H1 (cell line): Measurements from ENCODE around the gene PLEKHA4. TPM values are rescaled to one million over a fixed set of nuclear protein-coding genes. Genes with fewer than 3 reads are reported as not detected.

Experiments
- CTCF ChIA-PET: fragments of 300-600 bp; sonication (Branson Sonifier 250); formaldehyde crosslinking; loops from one replicate; lab custom pipeline; 2021; ENCODE audit not compliant: partially characterized antibody; lab: Charles Lee
- POLR2A ChIA-PET: fragments of 300-600 bp; sonication (Branson Sonifier 250); formaldehyde crosslinking; loops from one replicate; lab custom pipeline; 2021; ENCODE audit warnings: inconsistent platforms; ENCODE audit not compliant: partially characterized antibody; lab: Charles Lee
- DNase-seq, 2 experiments: peaks; one replicate each; pipeline versions ENCODE4 v3.0.0 to v3.0.0-alpha.2; 2010 to 2022; ENCODE audit warnings: low spot score in 2 of 2, low read depth in 1 of 2, mixed read lengths in 1 of 2
- FAIRE-seq: peaks from 2 replicates; lab custom pipeline; 2011; peaks lifted over from hg19 to GRCh38; lab: Jason Lieb, UNC
- H2AFZ ChIP-seq: 2 replicates; pipeline ENCODE4 v1.8.1; 2012; ENCODE audit warnings: low read length, inconsistent platforms
- H2AK5ac ChIP-seq: 2 replicates; pipeline ENCODE4 v1.6.1; 2013; ENCODE audit warnings: low read depth, low read length
- H2BK120ac ChIP-seq: replicated peaks from 2 replicates; pipeline ENCODE3; 2013; ENCODE audit warnings: low read depth, low read length, inconsistent platforms
- H2BK12ac ChIP-seq: 2 replicates; pipeline ENCODE4 v1.6.1; 2013; ENCODE audit warnings: low read depth, low read length
- H2BK15ac ChIP-seq: 2 replicates; pipeline ENCODE4 v1.6.1; 2013; ENCODE audit warnings: low read length
- H2BK20ac ChIP-seq: 2 replicates; pipeline ENCODE4 v1.6.1; 2013; ENCODE audit warnings: low read length
- H2BK5ac ChIP-seq: 2 replicates; pipeline ENCODE4 v1.6.1; 2013; ENCODE audit warnings: low read depth, low read length
- H3K14ac ChIP-seq: 2 replicates; pipeline ENCODE4 v1.6.1; 2013; ENCODE audit warnings: inconsistent platforms; ENCODE audit not compliant: insufficient read length
- H3K18ac ChIP-seq: 2 replicates; pipeline ENCODE4 v1.6.1; 2013; ENCODE audit warnings: low read length; ENCODE audit errors: extremely low read depth
- H3K23ac ChIP-seq: 2 replicates; pipeline ENCODE4 v1.6.1; 2013; ENCODE audit warnings: inconsistent platforms; ENCODE audit not compliant: insufficient read length
- H3K23me2 ChIP-seq: 2 replicates; pipeline ENCODE4 v1.6.1; 2013; ENCODE audit warnings: low read depth, low read length
- H3K27ac ChIP-seq: 2 replicates; pipeline ENCODE4 v1.6.1; 2011; ENCODE audit warnings: low read depth, low read length, inconsistent platforms
- H3K27me3 ChIP-seq, 4 experiments: replicated peaks in 1 of 4; 1 replicate in 1 of 4; 2 replicates in 3 of 4; pipeline versions ENCODE4 v1.6.1 to v1.8.1; 2011 to 2013; ENCODE audit warnings: low read length in 3 of 4, mild to moderate bottlenecking in 3 of 4, inconsistent platforms in 2 of 4, mixed read lengths in 2 of 4, moderate library complexity in 1 of 4; ENCODE audit not compliant: control insufficient read depth in 3 of 4, insufficient read depth in 3 of 4; ENCODE audit errors: extremely low read depth in 1 of 4
- H3K36me3 ChIP-seq, 4 experiments: 2 replicates each; pipeline versions ENCODE4 v1.6.1 to v1.8.1; 2011 to 2013; ENCODE audit warnings: mild to moderate bottlenecking in 4 of 4, low read length in 3 of 4, moderate library complexity in 2 of 4, control low read depth in 1 of 4, inconsistent platforms in 1 of 4; ENCODE audit not compliant: insufficient read depth in 4 of 4, control insufficient read depth in 2 of 4
- H3K4ac ChIP-seq: replicated peaks from 2 replicates; pipeline ENCODE3; 2013; ENCODE audit warnings: low read length, low read depth, mixed read lengths, inconsistent platforms; ENCODE audit not compliant: insufficient read length
- H3K4me1 ChIP-seq, 4 experiments: replicated peaks in 1 of 4; 1 replicate in 1 of 4; 2 replicates in 3 of 4; pipeline versions ENCODE4 v1.6.1 to v1.8.1; 2011 to 2013; ENCODE audit warnings: low read length in 3 of 4, inconsistent platforms in 2 of 4, mixed read lengths in 1 of 4; ENCODE audit not compliant: insufficient read depth in 4 of 4, control insufficient read depth in 3 of 4
- H3K4me2 ChIP-seq, 2 experiments: 2 replicates each; pipeline versions ENCODE4 v1.6.1 to v1.8.1; 2011 to 2013; ENCODE audit warnings: low read depth in 2 of 2, low read length in 2 of 2, control low read depth in 1 of 2, inconsistent platforms in 1 of 2, mild to moderate bottlenecking in 1 of 2; ENCODE audit not compliant: insufficient read depth in 1 of 2
- H3K4me3 ChIP-seq, 4 experiments: fragments of 200-600, 300-600 bp in 1 of 4; sonication (generic), shearing (Covaris generic), sonication (Bioruptor Twin) in 1 of 4; 2 replicates each; pipeline versions ENCODE4 v1.5.1 to v1.8.1; 2011 to 2016; ENCODE audit warnings: low read length in 4 of 4, low read depth in 3 of 4, control low read depth in 2 of 4, inconsistent platforms in 2 of 4, mild to moderate bottlenecking in 2 of 4, mixed read lengths in 1 of 4, moderate library complexity in 1 of 4; ENCODE audit not compliant: insufficient read depth in 2 of 4; ENCODE audit errors: extremely low read depth in 1 of 4
- H3K56ac ChIP-seq: replicated peaks from 2 replicates; pipeline ENCODE3; 2013; ENCODE audit warnings: low read depth, mild to moderate bottlenecking, mixed read lengths, low read length, inconsistent platforms; ENCODE audit not compliant: insufficient read length
- H3K79me1 ChIP-seq: 2 replicates; pipeline ENCODE4 v1.6.1; 2013; ENCODE audit warnings: low read depth, low read length, control low read depth
- H3K79me2 ChIP-seq, 2 experiments: 2 replicates each; pipeline versions ENCODE4 v1.6.1 to v1.8.1; 2012 to 2013; ENCODE audit warnings: low read length in 2 of 2, mild to moderate bottlenecking in 2 of 2, inconsistent platforms in 1 of 2; ENCODE audit not compliant: insufficient read depth in 2 of 2, control insufficient read depth in 1 of 2
- H3K9ac ChIP-seq, 4 experiments: replicated peaks in 1 of 4; 1 replicate in 1 of 4; 2 replicates in 3 of 4; pipeline versions ENCODE4 v1.6.1 to v1.8.1; 2011 to 2013; ENCODE audit warnings: low read depth in 3 of 4, low read length in 3 of 4, control low read depth in 2 of 4, mild to moderate bottlenecking in 2 of 4, moderate library complexity in 2 of 4, inconsistent platforms in 1 of 4; ENCODE audit errors: extremely low read depth in 1 of 4
- H3K9me3 ChIP-seq, 2 experiments: 2 replicates each; pipeline versions ENCODE4 v1.6.1 to v1.8.1; 2012 to 2013; ENCODE audit warnings: mild to moderate bottlenecking in 2 of 2, moderate library complexity in 2 of 2, control low read depth in 1 of 2, inconsistent platforms in 1 of 2, low read depth in 1 of 2, low read length in 1 of 2, mixed read lengths in 1 of 2; ENCODE audit not compliant: insufficient read depth in 2 of 2
- H4K20me1 ChIP-seq, 2 experiments: replicated peaks in 1 of 2; 2 replicates each; pipeline versions ENCODE3 to v1.8.1; 2011 to 2013; ENCODE audit warnings: inconsistent platforms in 2 of 2, low read length in 2 of 2, mild to moderate bottlenecking in 1 of 2; ENCODE audit not compliant: insufficient read depth in 2 of 2, control insufficient read depth in 1 of 2
- H4K5ac ChIP-seq: 2 replicates; pipeline ENCODE4 v1.6.1; 2013; ENCODE audit warnings: low read length, low read depth, mixed read lengths, inconsistent platforms; ENCODE audit not compliant: insufficient read length
- H4K8ac ChIP-seq: 2 replicates; pipeline ENCODE4 v1.8.0; 2013; ENCODE audit warnings: mild to moderate bottlenecking, moderate library complexity, low read length, inconsistent platforms; ENCODE audit not compliant: insufficient read depth; ENCODE audit errors: extremely low read depth
- H4K91ac ChIP-seq: replicated peaks from 2 replicates; pipeline ENCODE3; 2013; ENCODE audit warnings: low read length, mixed read lengths, inconsistent platforms; ENCODE audit not compliant: insufficient read length
- PHF8 ChIP-seq: fragments of 200-600 bp; sonication (generic); conservative IDR thresholded peaks from 2 replicates; pipeline ENCODE4 v1.7.1; 2012; ENCODE audit warnings: low read depth, mild to moderate bottlenecking, inconsistent platforms, low read length, moderate library complexity
- POLR2A ChIP-seq, 2 experiments: IDR thresholded peaks; 1 replicate in 1 of 2; 2 replicates in 1 of 2; pipeline ENCODE4 v1.6.1; 2011; ENCODE audit warnings: low read depth in 2 of 2, low read length in 2 of 2, mild to moderate bottlenecking in 2 of 2; ENCODE audit errors: control extremely low read depth in 1 of 2
- RNF2 ChIP-seq: fragments of 200-900, 300-1000 bp; sonication (generic); IDR thresholded peaks from 2 replicates; pipeline ENCODE4 v1.7.1; 2016; ENCODE audit warnings: borderline replicate concordance, low read depth, mild to moderate bottlenecking, antibody characterized with exemption, low read length; ENCODE audit not compliant: poor library complexity, severe bottlenecking; ENCODE audit errors: missing control alignments
- RXRA ChIP-seq: IDR thresholded peaks from 2 replicates; pipeline ENCODE4 v1.6.1; 2011; ENCODE audit warnings: low read depth, mild to moderate bottlenecking, low read length, moderate library complexity; ENCODE audit not compliant: insufficient read depth
- ZNF274 ChIP-seq: IDR thresholded peaks from 2 replicates; pipeline ENCODE4 v1.7.0; 2012; ENCODE audit warnings: low read length, borderline replicate concordance; ENCODE audit errors: extremely low read depth
- WGBS, 2 experiments: shearing (Covaris generic) in 1 of 2; methylation state at CpG; one replicate each; pipeline versions ENCODE4 v1.1.6 to v1.1.7; 2013 to 2015; ENCODE audit warnings: low lambda C conversion rate in 2 of 2, mixed read lengths in 2 of 2, inconsistent platforms in 1 of 2, low coverage in 1 of 2, missing lambda C conversion rate in 1 of 2; ENCODE audit not compliant: insufficient replicate concordance in 2 of 2, insufficient coverage in 1 of 2, insufficient read length in 1 of 2; ENCODE audit errors: extremely low coverage in 1 of 2, missing lambda C conversion rate in 1 of 2; 5-methylcytosine and 5-hydroxymethylcytosine counted together
- polyA plus RNA-seq, 7 experiments: library from polyadenylated mRNA; depleted of rRNA in 3 of 7; stranded (reverse) in 5 of 7; unstranded in 2 of 7; fragments of >200 nt in 5 of 7; fragments of 200-250 nt in 2 of 7; gene quantifications; 1 replicate in 5 of 7; 2 replicates in 1 of 7; 4 replicates in 1 of 7; pipeline versions ENCODE4 v1.2.1 to v1.2.3, GENCODE V29; 2011 to 2013; ENCODE audit warnings: missing spikeins in 2 of 7, mixed read lengths in 2 of 7
- total RNA-seq: library from RNA; stranded (reverse); fragmentation: NEBNext Ultra II Directional; extraction: Animal tissue kit (Norgen Biotek cat#: 25700); gene quantifications from 2 replicates; pipeline ENCODE4 v1.2.1, GENCODE V29; 2021

Gene PLEKHA4
- total and polyA plus RNA-seq, 2 of the 8 experiments (the other 6 are each of a cell fraction or from before 2014, with no cell fraction given) = 8.2 to 18.0 TPM

DNA sequence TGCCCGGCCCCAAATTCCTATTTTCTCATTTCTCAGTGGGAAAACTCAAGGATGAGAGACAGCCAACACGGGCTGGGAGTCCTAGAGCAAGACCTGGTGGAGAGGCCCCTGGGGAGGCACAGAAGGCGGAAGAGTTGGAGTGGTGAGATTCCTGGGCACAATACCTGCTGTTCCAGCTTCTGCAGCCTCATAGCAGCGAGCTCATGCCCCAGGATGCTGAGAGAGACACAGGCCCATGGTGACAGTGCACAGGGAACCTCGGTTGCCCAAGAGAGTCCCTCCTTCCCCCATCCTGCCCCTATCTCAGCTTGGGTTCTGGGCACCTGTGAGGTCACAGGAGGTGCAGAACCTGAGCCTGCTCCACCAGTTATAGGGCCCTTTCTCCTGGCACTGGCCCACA lies 28.8 kb upstream of the PLEKHA4 start:
- H3K9me3 ChIP-seq = no peaks in the 10 kb centered on the region
- TF ChIP-seq POLR2A (IDR thresholded peaks at IDR 0.05; ENCODE audit: control extremely low read depth in 1 of 2, low read depth in 2 of 2, low read length in 2 of 2) (no peak), RXRA (no peak), ZNF274 (no peak), RNF2 (no peak), PHF8 (no peak)
- H3K4me1 ChIP-seq = peaks cover 0 to 4% (median 0%) of the 10 kb centered on the region in 4 experiments; a peak in 4 of 7 replicates
- H3K14ac ChIP-seq = no peak overlapping the region
- no peak overlapping the region for H3K4me3 ChIP-seq
- H3K56ac ChIP-seq = no peak overlapping the region
- CTCF ChIA-PET = interaction anchor here (0.6 to 2.1 kb wide), 6 partner anchors 24 to 221 kb away, joined by 3 to 9 read pairs (median 3); partner anchors contain the start of genes CGB7 and DHDH
- no peak overlapping the region for H3K9ac ChIP-seq
- no peak for DNase-seq
- H3K23ac ChIP-seq = no peak overlapping the region
- H4K5ac ChIP-seq = no peak overlapping the region
- no peak overlapping the region for H4K91ac ChIP-seq
- no peak overlapping the region for H2BK15ac ChIP-seq
- H4K8ac ChIP-seq = no peak overlapping the region
- H2BK5ac ChIP-seq = no peak overlapping the region; the same call in 1 of the 2 replicates
- no peak overlapping the region for H2AFZ ChIP-seq
- H3K23me2 ChIP-seq = peaks cover 3% of the 10 kb centered on the region; the same call in 1 of the 2 replicates
- POLR2A ChIA-PET = interaction anchor here (1.1 to 5.8 kb wide), 5 partner anchors 12 to 158 kb away, joined by 3 to 75 read pairs (median 4); partner anchors contain the start of genes FTL and PPP1R15A
- H2BK12ac ChIP-seq = no peak overlapping the region
- H3K27ac ChIP-seq = no peak overlapping the region
- H3K79me2 ChIP-seq = peaks cover 0 to 10% of the 10 kb centered on the region in 2 experiments; a peak in 1 of 4 replicates
- FAIRE-seq = no peak
- no peak overlapping the region for H2AK5ac ChIP-seq
- peaks cover 0 to 1% of the 10 kb centered on the region in 2 experiments for H4K20me1 ChIP-seq
- H3K36me3 ChIP-seq = 0 out of 8 replicates have a peak, but pooled peaks cover 0 to 3% (median under 1%) of the 10 kb centered on the region in 4 experiments
- no peak overlapping the region for H3K18ac ChIP-seq
- H3K4ac ChIP-seq = peak overlapping the region; percentile 78
- 85% methylated on average over 5 of the region's 5 CpGs; no CpG with 5 or more reads in 1 of the 2 experiments for WGBS, 2 experiments
- no peaks in the 10 kb centered on the region for H3K27me3 ChIP-seq
- H3K4me2 ChIP-seq = no peak overlapping the region
- H3K79me1 ChIP-seq = no peaks in the 10 kb centered on the region
- no peak overlapping the region for H2BK20ac ChIP-seq
- no peak overlapping the region for H2BK120ac ChIP-seq
